ENCODE data around the gene MRGPRD.

DNA sequence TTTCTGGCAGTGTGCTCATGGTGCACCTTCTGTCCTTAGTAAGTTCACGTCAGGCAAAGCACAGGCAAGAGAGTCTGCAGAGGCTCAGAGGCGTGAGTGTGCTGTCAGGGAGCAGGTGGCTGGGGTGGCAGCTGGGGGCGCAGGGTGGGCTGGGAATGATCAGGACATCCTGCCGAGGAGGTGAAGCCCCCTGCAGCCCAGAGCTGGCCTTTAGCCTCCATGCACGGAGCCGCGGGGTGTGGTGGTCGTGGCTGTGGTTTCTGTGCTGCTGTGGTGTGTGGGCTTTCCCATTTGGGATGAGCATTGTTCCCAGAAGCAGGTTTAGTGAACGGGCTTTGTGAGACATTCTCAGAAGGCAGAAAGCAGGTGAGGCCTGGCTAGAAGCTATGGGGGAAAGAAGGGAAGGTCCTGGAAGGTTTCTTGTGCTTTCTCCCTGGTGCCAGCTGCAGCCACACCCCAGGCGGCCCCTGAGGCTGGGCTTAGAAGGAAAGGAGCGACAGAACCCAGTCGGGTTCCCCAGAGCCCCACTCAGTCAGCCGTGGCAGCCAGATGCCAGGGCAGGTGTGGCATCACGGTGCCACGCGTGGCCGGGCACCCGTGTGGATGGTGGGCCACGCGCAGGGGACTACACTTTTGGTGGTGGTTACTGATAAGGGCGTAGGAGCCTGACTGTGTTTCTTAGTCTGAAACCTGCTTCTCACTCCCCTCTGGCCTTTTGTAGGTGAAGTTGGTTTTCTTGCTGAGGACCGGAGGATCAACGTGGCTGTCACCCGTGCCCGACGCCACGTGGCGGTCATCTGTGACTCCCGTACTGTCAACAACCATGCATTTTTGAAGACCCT, 45.0 kb downstream of the MRGPRD start:
- TF ChIP-seq, protein P1, sequence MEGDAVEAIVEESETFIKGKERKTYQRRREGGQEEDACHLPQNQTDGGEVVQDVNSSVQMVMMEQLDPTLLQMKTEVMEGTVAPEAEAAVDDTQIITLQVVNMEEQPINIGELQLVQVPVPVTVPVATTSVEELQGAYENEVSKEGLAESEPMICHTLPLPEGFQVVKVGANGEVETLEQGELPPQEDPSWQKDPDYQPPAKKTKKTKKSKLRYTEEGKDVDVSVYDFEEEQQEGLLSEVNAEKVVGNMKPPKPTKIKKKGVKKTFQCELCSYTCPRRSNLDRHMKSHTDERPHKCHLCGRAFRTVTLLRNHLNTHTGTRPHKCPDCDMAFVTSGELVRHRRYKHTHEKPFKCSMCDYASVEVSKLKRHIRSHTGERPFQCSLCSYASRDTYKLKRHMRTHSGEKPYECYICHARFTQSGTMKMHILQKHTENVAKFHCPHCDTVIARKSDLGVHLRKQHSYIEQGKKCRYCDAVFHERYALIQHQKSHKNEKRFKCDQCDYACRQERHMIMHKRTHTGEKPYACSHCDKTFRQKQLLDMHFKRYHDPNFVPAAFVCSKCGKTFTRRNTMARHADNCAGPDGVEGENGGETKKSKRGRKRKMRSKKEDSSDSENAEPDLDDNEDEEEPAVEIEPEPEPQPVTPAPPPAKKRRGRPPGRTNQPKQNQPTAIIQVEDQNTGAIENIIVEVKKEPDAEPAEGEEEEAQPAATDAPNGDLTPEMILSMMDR (IDR thresholded peaks at IDR 0.05) = no peak
- no peak for TF ChIP-seq EZH2 (IDR thresholded peaks at IDR 0.05; ENCODE audit: borderline replicate concordance, insufficient read depth, low read depth, low read length, poor library complexity, severe bottlenecking)
